Neural progenitor cell (in vitro differentiated cells): ENCODE measurements around the gene DDX49. TPM values are rescaled to one million over a fixed set of nuclear protein-coding genes. Genes with fewer than 3 reads are reported as not detected.

Experiments used
- DNase-seq: peaks from one replicate; pipeline ENCODE4 v3.0.0-alpha.2; 2016; ENCODE audit warnings: low spot score
- H2AFZ ChIP-seq: fragments of 200-600 bp; sonication (generic); replicated peaks from 2 replicates; pipeline ENCODE4 v1.6.1; 2016; ENCODE audit warnings: antibody characterized with exemption
- H3F3A ChIP-seq: fragments of 200-600 bp; sonication (generic); 2 replicates; pipeline ENCODE4 v1.6.1; 2016; ENCODE audit warnings: antibody characterized with exemption, low read depth
- H3K27ac ChIP-seq: fragments of 200-600 bp; sonication (generic); 2 replicates; pipeline ENCODE4 v1.5.1; 2016; ENCODE audit warnings: mild to moderate bottlenecking
- H3K27me3 ChIP-seq: fragments of 200-600 bp; sonication (generic); 2 replicates; pipeline ENCODE4 v1.6.1; 2016; ENCODE audit warnings: mild to moderate bottlenecking, moderate library complexity
- H3K36me3 ChIP-seq: fragments of 200-600 bp; sonication (generic); 2 replicates; pipeline ENCODE4 v1.5.1; 2016
- H3K4me1 ChIP-seq: fragments of 200-600 bp; sonication (generic); 2 replicates; pipeline ENCODE4 v1.6.1; 2016; ENCODE audit warnings: mixed run types
- H3K4me2 ChIP-seq: fragments of 200-600 bp; sonication (generic); 2 replicates; pipeline ENCODE4 v1.6.1; 2016
- H3K4me3 ChIP-seq: fragments of 200-600 bp; sonication (generic); 2 replicates; pipeline ENCODE4 v1.5.1; 2016
- H3K79me2 ChIP-seq: fragments of 200-600 bp; sonication (generic); 2 replicates; pipeline ENCODE4 v1.6.1; 2016; ENCODE audit warnings: low read depth
- H3K9ac ChIP-seq: fragments of 200-600 bp; sonication (generic); 2 replicates; pipeline ENCODE4 v1.6.1; 2016
- H3K9me3 ChIP-seq: fragments of 200-600 bp; sonication (generic); 2 replicates; pipeline ENCODE4 v1.5.1; 2016; ENCODE audit warnings: low read depth
- H4K20me1 ChIP-seq: fragments of 200-600 bp; sonication (generic); 2 replicates; pipeline ENCODE4 v1.6.1; 2016; ENCODE audit warnings: low read depth
- H3K27ac Mint-ChIP-seq: 3 replicates; pipeline ENCODE4 v1.8.0; 2021; ENCODE audit warnings: mixed read lengths
- H3K27me3 Mint-ChIP-seq: 2 replicates; pipeline ENCODE4 v1.8.0; 2022; ENCODE audit warnings: low read depth, mild to moderate bottlenecking, inconsistent platforms, moderate library complexity, mixed read lengths; ENCODE audit not compliant: insufficient read depth
- H3K36me3 Mint-ChIP-seq: 3 replicates; pipeline ENCODE4 v1.8.0; 2021; ENCODE audit warnings: mixed read lengths
- H3K4me1 Mint-ChIP-seq: 3 replicates; pipeline ENCODE4 v1.8.0; 2021; ENCODE audit warnings: mixed read lengths
- H3K4me3 Mint-ChIP-seq: 3 replicates; pipeline ENCODE4 v1.8.0; 2021; ENCODE audit warnings: mild to moderate bottlenecking, moderate library complexity, mixed read lengths
- H3K9me3 Mint-ChIP-seq: 3 replicates; pipeline ENCODE4 v1.8.0; 2020; ENCODE audit warnings: mixed read lengths
- CTCF ChIP-seq: fragments of 200-600 bp; sonication (generic); IDR thresholded peaks from 2 replicates; pipeline ENCODE4 v1.5.1; 2017; ENCODE audit warnings: antibody characterized with exemption, mild to moderate bottlenecking
- EZH2 ChIP-seq: fragments of 200-600 bp; sonication (generic); IDR thresholded peaks from 2 replicates; pipeline ENCODE4 v1.6.1; 2017; ENCODE audit warnings: antibody characterized with exemption, mild to moderate bottlenecking, moderate library complexity
- EZH2phosphoT487 ChIP-seq: fragments of 200-600 bp; sonication (generic); IDR thresholded peaks from 2 replicates; pipeline ENCODE4 v1.6.1; 2017; ENCODE audit warnings: antibody characterized with exemption
- total RNA-seq: library from RNA; depleted of rRNA; stranded (reverse); fragments of >200 nt; gene quantifications from 2 replicates; pipeline ENCODE4 v1.2.3, GENCODE V29; 2015; ENCODE audit warnings: low replicate concordance

DDX49 gene
- total RNA-seq, 1 donor from 2014 or later: 19.9 TPM

DNA sequence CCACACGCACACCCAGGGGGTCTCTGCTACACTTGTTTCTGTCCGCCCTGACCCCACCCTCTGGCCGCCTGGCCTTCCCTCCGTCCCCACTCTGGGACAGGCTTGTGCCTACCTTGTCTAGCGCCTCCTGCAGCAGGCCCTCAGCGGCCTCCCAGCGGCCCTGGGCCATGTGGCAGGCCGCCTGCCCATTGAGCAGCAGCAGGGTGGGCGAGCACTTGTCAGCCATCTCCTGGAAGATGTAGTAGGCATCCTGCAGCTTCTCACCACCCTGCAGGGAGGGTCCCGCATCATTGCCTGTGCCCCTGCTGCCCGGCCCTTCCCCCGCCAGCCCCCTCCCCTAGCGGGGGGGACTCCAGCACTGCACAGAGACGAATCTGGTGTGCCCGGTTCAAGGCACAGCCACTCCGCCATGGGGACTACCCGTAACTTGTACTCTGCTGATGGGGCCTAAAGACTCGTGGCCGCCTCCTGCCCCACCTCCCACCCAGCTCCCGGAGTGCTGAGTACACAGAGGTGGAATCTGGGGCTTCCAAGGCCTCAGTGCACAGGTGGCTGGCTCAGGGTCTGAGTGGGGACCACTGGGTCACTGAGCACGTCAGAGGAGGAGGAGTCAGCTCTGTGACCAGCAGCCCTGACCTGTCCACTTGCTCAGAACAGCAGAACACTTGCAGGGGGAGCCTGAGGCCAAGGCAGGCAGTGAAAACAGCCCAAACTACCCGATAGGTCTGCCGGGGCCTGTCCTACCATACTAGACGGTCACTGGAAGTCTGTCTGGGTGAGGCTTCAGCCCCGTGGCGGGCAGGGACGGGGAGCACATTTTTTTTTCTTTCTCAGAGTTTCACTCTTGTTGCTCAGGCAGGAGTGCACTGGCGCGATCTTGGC lies 16.1 kb upstream of the DDX49 start:
- no peak for DNase-seq
- no peak overlapping the region for H2AFZ ChIP-seq
- no peak overlapping the region for H3K4me3 ChIP-seq
- H3K4me1 ChIP-seq: peaks cover 7% of the 10 kb centered on the region
- no peaks in the 10 kb centered on the region for H3K79me2 ChIP-seq
- Mint-ChIP-seq H3K27ac (no peak overlapping the region), H3K27me3 (peaks cover 3% of the 10 kb centered on the region), H3K36me3 (peaks cover 8% of the 10 kb centered on the region), H3K4me1 (no peaks in the 10 kb centered on the region), H3K4me3 (no peak overlapping the region), H3K9me3 (no peaks in the 10 kb centered on the region)
- H3K36me3 ChIP-seq: no peaks in the 10 kb centered on the region
- H3K4me2 ChIP-seq: no peak overlapping the region
- no peaks in the 10 kb centered on the region for H3K9me3 ChIP-seq
- TF ChIP-seq EZH2 (no peak), CTCF (no peak), EZH2phosphoT487 (no peak)
- no peak overlapping the region for H3K27ac ChIP-seq
- H3K27me3 ChIP-seq: no peaks in the 10 kb centered on the region
- H3F3A ChIP-seq: peaks cover under 1% of the 10 kb centered on the region
- peaks cover 5% of the 10 kb centered on the region for H4K20me1 ChIP-seq
- no peak overlapping the region for H3K9ac ChIP-seq

DNA sequence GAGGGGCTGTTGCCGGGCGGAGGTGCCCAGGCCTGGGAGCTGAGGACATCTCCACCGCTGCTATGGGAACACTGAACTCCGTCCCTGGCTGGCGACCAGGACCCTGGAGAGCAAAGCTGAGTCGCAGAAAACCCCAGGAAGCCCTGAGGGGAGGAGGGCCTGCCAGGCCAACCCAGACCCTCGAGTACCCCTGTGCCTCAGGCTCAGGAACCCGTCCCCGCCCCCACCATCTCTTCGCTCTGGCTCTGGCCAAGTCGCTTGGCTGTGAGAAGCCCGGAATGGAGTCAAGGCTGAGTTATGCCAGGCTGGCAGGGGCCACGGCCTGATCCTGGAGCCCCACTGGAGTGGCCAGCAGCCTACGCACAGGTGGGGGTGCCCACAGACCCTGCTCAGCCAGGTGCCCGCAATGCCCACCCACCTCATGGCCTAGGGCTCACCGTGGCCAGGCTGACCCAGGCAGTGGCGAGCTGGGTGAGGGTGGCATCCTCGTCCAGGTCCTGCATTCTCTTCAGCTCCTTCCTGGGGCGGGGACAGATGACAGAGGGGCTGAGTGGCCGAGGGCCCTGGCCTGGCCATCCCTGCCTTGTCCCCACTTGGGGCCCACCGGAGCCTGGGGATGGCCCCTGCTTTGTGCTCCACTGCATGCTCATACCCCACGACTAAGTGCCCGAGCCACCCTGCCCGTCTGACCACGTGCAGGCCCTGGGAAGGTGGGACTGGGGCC lies 15.0 kb upstream of the DDX49 start:
- H3K27me3 Mint-ChIP-seq: peaks cover 3% of the 10 kb centered on the region

GRCh38 chr19:18905058-18905456 lies 14.5 kb upstream of the DDX49 start:
- Histone ChIP-seq H3K4me3 (no peak overlapping the region), H3K79me2 (no peaks in the 10 kb centered on the region), H3K4me2 (no peak overlapping the region), H3K36me3 (no peaks in the 10 kb centered on the region), H4K20me1 (peaks cover 3% of the 10 kb centered on the region), H3K27ac (no peak overlapping the region), H2AFZ (no peak overlapping the region), H3F3A (no peaks in the 10 kb centered on the region), H3K9me3 (no peaks in the 10 kb centered on the region), H3K4me1 (no peaks in the 10 kb centered on the region), H3K27me3 (no peaks in the 10 kb centered on the region), H3K9ac (no peak overlapping the region)
- Mint-ChIP-seq H3K27ac (no peak overlapping the region), H3K27me3 (peaks cover 3% of the 10 kb centered on the region), H3K4me1 (no peaks in the 10 kb centered on the region), H3K36me3 (peaks cover 10% of the 10 kb centered on the region), H3K4me3 (peak overlapping the region; percentile 47), H3K9me3 (no peaks in the 10 kb centered on the region)
- DNase-seq: no peak
- TF ChIP-seq CTCF: no peak
- TF ChIP-seq EZH2phosphoT487: no peak
- TF ChIP-seq EZH2: no peak

More for the DNA sequence above, 15.0 kb upstream of the DDX49 start:
- Histone ChIP-seq H4K20me1 (peaks cover 3% of the 10 kb centered on the region), H3K4me3 (no peak overlapping the region), H3K79me2 (no peaks in the 10 kb centered on the region), H2AFZ (no peak overlapping the region), H3K27ac (no peak overlapping the region), H3K4me1 (no peaks in the 10 kb centered on the region), H3K4me2 (no peak overlapping the region), H3K27me3 (no peaks in the 10 kb centered on the region), H3K36me3 (no peaks in the 10 kb centered on the region), H3F3A (no peaks in the 10 kb centered on the region), H3K9ac (no peak overlapping the region), H3K9me3 (no peaks in the 10 kb centered on the region)
- Mint-ChIP-seq H3K9me3 (no peaks in the 10 kb centered on the region), H3K4me3 (no peak overlapping the region), H3K4me1 (no peaks in the 10 kb centered on the region), H3K27ac (no peak overlapping the region), H3K36me3 (peaks cover 8% of the 10 kb centered on the region)
- TF ChIP-seq EZH2 (no peak), CTCF (no peak), EZH2phosphoT487 (no peak)
- no peak for DNase-seq
